ENCODE measurements around the gene SGPP1.

The SGPP1 gene

GRCh38 chr14:63676615-63677014 is 51.2 kb downstream of the SGPP1 start:
- no peak overlapping the region for H3K23ac ChIP-seq (ENCODE audit: low read length)
- H2BK120ac ChIP-seq (ENCODE audit: insufficient read depth, low read length, poor library complexity) = peak overlapping the region; percentile 79
- H2BK5ac ChIP-seq (ENCODE audit: low read depth, low read length, poor library complexity) = peak overlapping the region; percentile 68
- peaks cover 10% of the 10 kb centered on the region for H3K79me1 ChIP-seq (ENCODE audit: low read length)
- no peaks in the 10 kb centered on the region for H3K79me2 ChIP-seq (ENCODE audit: control insufficient read depth, insufficient read depth, low read length, poor library complexity)
- H3K36me3 ChIP-seq (ENCODE audit: control insufficient read depth in 1 of 2, insufficient read depth in 2 of 2, low read length in 2 of 2) = peaks cover 3 to 5% of the 10 kb centered on the region in 2 experiments
- H4K12ac ChIP-seq (ENCODE audit: low read depth, low read length) = no peak overlapping the region
- H3K27ac ChIP-seq (ENCODE audit: low read depth, low read length) = peak overlapping the region; percentile 39
- H3K14ac ChIP-seq (ENCODE audit: low read length) = peak overlapping the region; percentile 48
- H2AFZ ChIP-seq (ENCODE audit: insufficient read depth, low read length, poor library complexity) = no peak overlapping the region
- peak overlapping the region; percentile 29 for H3K18ac ChIP-seq (ENCODE audit: low read length)
- DNase-seq = peak; percentile 30 to 82
- H3K4ac ChIP-seq (ENCODE audit: low read depth, low read length) = no peak overlapping the region
- H3K4me2 ChIP-seq (ENCODE audit: low read length) = no peak overlapping the region
- no peak overlapping the region for H3K4me3 ChIP-seq (ENCODE audit: low read depth, low read length)
- WGBS (ENCODE audit: extremely low coverage, insufficient coverage, insufficient read length) = no CpG with 5 or more reads among the region's 3 CpGs
- H3K4me1 ChIP-seq (ENCODE audit: control insufficient read depth in 1 of 2, insufficient read depth in 2 of 2, low read length in 2 of 2) = peaks cover 7 to 17% of the 10 kb centered on the region in 2 experiments
- peak overlapping the region; percentile 47 for H2AK5ac ChIP-seq (ENCODE audit: low read length)
- H4K91ac ChIP-seq (ENCODE audit: low read depth, low read length) = peak overlapping the region; percentile 66
- H3K27me3 ChIP-seq (ENCODE audit: insufficient read depth, low read length) = no peaks in the 10 kb centered on the region
- H3K9me3 ChIP-seq (ENCODE audit: insufficient read depth, low read depth, low read length) = no peaks in the 10 kb centered on the region
- peak overlapping the region; percentile 54 for H2BK12ac ChIP-seq (ENCODE audit: low read length)
- no peak overlapping the region for H3K9ac ChIP-seq (ENCODE audit: low read length)
- peak overlapping the region; percentile 35 for H4K8ac ChIP-seq (ENCODE audit: low read depth, low read length)

DNA sequence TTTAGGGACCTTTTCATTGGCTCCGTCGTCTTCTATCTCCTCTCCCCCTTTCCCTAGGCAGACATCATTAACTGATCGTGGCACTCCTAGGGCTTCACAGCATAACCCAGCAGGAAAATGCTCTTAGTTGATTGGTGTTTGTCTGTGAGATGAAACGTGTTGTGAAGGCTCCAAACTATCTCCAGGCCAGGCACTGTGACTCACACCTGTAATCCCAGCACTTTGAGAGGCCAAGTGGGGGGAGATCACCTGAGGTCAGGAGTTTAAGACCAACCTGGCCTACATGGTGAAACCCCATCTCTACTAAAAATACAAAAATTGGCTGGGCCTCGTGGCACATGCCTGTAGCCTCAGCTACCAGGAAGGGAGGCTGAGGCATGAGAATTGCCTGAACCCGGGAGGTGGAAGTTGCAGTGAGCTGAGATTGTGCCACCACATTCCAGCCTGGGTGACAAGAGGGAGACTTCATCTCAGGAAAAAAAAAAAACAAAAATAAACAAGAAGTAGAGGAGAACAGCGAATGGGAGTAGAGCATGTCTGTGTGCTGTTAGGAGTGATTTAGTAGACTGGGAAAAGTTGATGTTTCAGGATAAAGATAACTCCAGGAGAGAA is 53.9 kb downstream of the SGPP1 start:
- Histone ChIP-seq H4K91ac (ENCODE audit: low read depth, low read length) (no peak overlapping the region), H3K36me3 (ENCODE audit: control insufficient read depth in 1 of 2, insufficient read depth in 2 of 2, low read length in 2 of 2) (peaks cover 3% of the 10 kb centered on the region in 2 experiments), H3K79me1 (ENCODE audit: low read length) (peaks cover 10% of the 10 kb centered on the region), H4K8ac (ENCODE audit: low read depth, low read length) (no peak overlapping the region), H2BK5ac (ENCODE audit: low read depth, low read length, poor library complexity) (no peak overlapping the region), H3K27me3 (ENCODE audit: insufficient read depth, low read length) (no peaks in the 10 kb centered on the region), H3K9me3 (ENCODE audit: insufficient read depth, low read depth, low read length) (no peaks in the 10 kb centered on the region), H2BK120ac (ENCODE audit: insufficient read depth, low read length, poor library complexity) (peak overlapping the region; percentile 46), H3K4ac (ENCODE audit: low read depth, low read length) (no peak overlapping the region), H3K23ac (ENCODE audit: low read length) (no peak overlapping the region), H3K14ac (ENCODE audit: low read length) (no peak overlapping the region), H3K79me2 (ENCODE audit: control insufficient read depth, insufficient read depth, low read length, poor library complexity) (no peaks in the 10 kb centered on the region), H3K4me3 (ENCODE audit: low read depth, low read length) (no peak overlapping the region), H3K9ac (ENCODE audit: low read length) (no peak overlapping the region), H2BK12ac (ENCODE audit: low read length) (peak overlapping the region; percentile 13), H3K18ac (ENCODE audit: low read length) (no peak overlapping the region), H3K27ac (ENCODE audit: low read depth, low read length) (no peak overlapping the region), H3K4me1 (ENCODE audit: control insufficient read depth in 1 of 2, insufficient read depth in 2 of 2, low read length in 2 of 2) (peaks cover 7 to 15% of the 10 kb centered on the region in 2 experiments), H2AFZ (ENCODE audit: insufficient read depth, low read length, poor library complexity) (no peak overlapping the region), H2AK5ac (ENCODE audit: low read length) (no peak overlapping the region), H3K4me2 (ENCODE audit: low read length) (no peak overlapping the region), H4K12ac (ENCODE audit: low read depth, low read length) (no peak overlapping the region)
- DNase-seq = peak; percentile 29 to 56
- no CpG with 5 or more reads among the region's 7 CpGs for WGBS (ENCODE audit: extremely low coverage, insufficient coverage, insufficient read length)

GRCh38 chr14:63673255-63673654 is 54.6 kb downstream of the SGPP1 start:
- whole genome bisulfite sequencing (ENCODE audit: extremely low coverage, insufficient coverage, insufficient read length) = no CpG with 5 or more reads among the region's 5 CpGs
- Histone ChIP-seq H3K79me2 (ENCODE audit: control insufficient read depth, insufficient read depth, low read length, poor library complexity) (no peaks in the 10 kb centered on the region), H2BK12ac (ENCODE audit: low read length) (no peak overlapping the region), H3K18ac (ENCODE audit: low read length) (no peak overlapping the region), H2BK120ac (ENCODE audit: insufficient read depth, low read length, poor library complexity) (no peak overlapping the region), H3K4ac (ENCODE audit: low read depth, low read length) (no peak overlapping the region), H4K12ac (ENCODE audit: low read depth, low read length) (no peak overlapping the region), H3K27ac (ENCODE audit: low read depth, low read length) (no peak overlapping the region), H2AK5ac (ENCODE audit: low read length) (no peak overlapping the region), H3K4me3 (ENCODE audit: low read depth, low read length) (no peak overlapping the region), H4K8ac (ENCODE audit: low read depth, low read length) (no peak overlapping the region), H3K9me3 (ENCODE audit: insufficient read depth, low read depth, low read length) (no peaks in the 10 kb centered on the region), H3K4me2 (ENCODE audit: low read length) (no peak overlapping the region), H3K79me1 (ENCODE audit: low read length) (peaks cover 10% of the 10 kb centered on the region), H2BK5ac (ENCODE audit: low read depth, low read length, poor library complexity) (no peak overlapping the region), H3K4me1 (ENCODE audit: control insufficient read depth in 1 of 2, insufficient read depth in 2 of 2, low read length in 2 of 2) (peaks cover 7 to 15% of the 10 kb centered on the region in 2 experiments), H3K9ac (ENCODE audit: low read length) (no peak overlapping the region), H3K23ac (ENCODE audit: low read length) (no peak overlapping the region), H2AFZ (ENCODE audit: insufficient read depth, low read length, poor library complexity) (no peak overlapping the region), H4K91ac (ENCODE audit: low read depth, low read length) (no peak overlapping the region), H3K14ac (ENCODE audit: low read length) (no peak overlapping the region), H3K27me3 (ENCODE audit: insufficient read depth, low read length) (no peaks in the 10 kb centered on the region), H3K36me3 (ENCODE audit: control insufficient read depth in 1 of 2, insufficient read depth in 2 of 2, low read length in 2 of 2) (peaks cover 3% of the 10 kb centered on the region in 2 experiments)
- no peak for DNase-seq

- Histone ChIP-seq H3K4me3 (ENCODE audit: low read depth, low read length) (no peak overlapping the region), H3K79me2 (ENCODE audit: control insufficient read depth, insufficient read depth, low read length, poor library complexity) (no peaks in the 10 kb centered on the region), H2BK5ac (ENCODE audit: low read depth, low read length, poor library complexity) (no peak overlapping the region), H2BK120ac (ENCODE audit: insufficient read depth, low read length, poor library complexity) (no peak overlapping the region), H3K27ac (ENCODE audit: low read depth, low read length) (no peak overlapping the region), H2AK5ac (ENCODE audit: low read length) (no peak overlapping the region), H4K91ac (ENCODE audit: low read depth, low read length) (no peak overlapping the region), H3K4me1 (ENCODE audit: control insufficient read depth in 1 of 2, insufficient read depth in 2 of 2, low read length in 2 of 2) (peaks cover 7 to 14% of the 10 kb centered on the region in 2 experiments), H3K79me1 (ENCODE audit: low read length) (peaks cover 10% of the 10 kb centered on the region), H3K23ac (ENCODE audit: low read length) (no peak overlapping the region), H3K18ac (ENCODE audit: low read length) (no peak overlapping the region), H2BK12ac (ENCODE audit: low read length) (no peak overlapping the region), H3K36me3 (ENCODE audit: control insufficient read depth in 1 of 2, insufficient read depth in 2 of 2, low read length in 2 of 2) (peaks cover 3% of the 10 kb centered on the region in 2 experiments), H4K8ac (ENCODE audit: low read depth, low read length) (no peak overlapping the region), H3K14ac (ENCODE audit: low read length) (no peak overlapping the region), H3K9ac (ENCODE audit: low read length) (no peak overlapping the region), H3K9me3 (ENCODE audit: insufficient read depth, low read depth, low read length) (no peaks in the 10 kb centered on the region), H2AFZ (ENCODE audit: insufficient read depth, low read length, poor library complexity) (no peak overlapping the region), H3K4ac (ENCODE audit: low read depth, low read length) (no peak overlapping the region), H3K27me3 (ENCODE audit: insufficient read depth, low read length) (no peaks in the 10 kb centered on the region), H3K4me2 (ENCODE audit: low read length) (no peak overlapping the region), H4K12ac (ENCODE audit: low read depth, low read length) (no peak overlapping the region)
- DNase-seq = peak in 1 of 2 donors; percentile 61
- WGBS (ENCODE audit: extremely low coverage, insufficient coverage, insufficient read length) = no CpG with 5 or more reads among the region's 7 CpGs
Measured at GRCh38 chr14:63672417-63673180, 55.3 kb downstream of the SGPP1 start.
